Subcutaneous abdominal adipose tissue (tissue), 5 donors: Measurements from ENCODE around the gene C8G.

Source experiments
- H3K27ac ChIP-seq: one replicate; pipeline ENCODE4 v1.7.0; 2013; ENCODE audit warnings: low read depth, mild to moderate bottlenecking, inconsistent platforms, low read length, moderate library complexity
- H3K27me3 ChIP-seq, 5 donors: one replicate each; pipeline ENCODE4 v1.7.0; 2013; ENCODE audit warnings: low read length in 5 of 5, inconsistent platforms in 1 of 5; ENCODE audit not compliant: control insufficient read depth in 5 of 5, insufficient read depth in 4 of 5
- H3K36me3 ChIP-seq, 5 donors: one replicate each; pipeline ENCODE4 v1.7.0; 2013; ENCODE audit warnings: low read length in 5 of 5; ENCODE audit not compliant: control insufficient read depth in 5 of 5, insufficient read depth in 5 of 5
- H3K4me1 ChIP-seq, 5 donors: one replicate each; pipeline ENCODE4 v1.7.0; 2013; ENCODE audit warnings: low read length in 5 of 5, mild to moderate bottlenecking in 3 of 5, moderate library complexity in 1 of 5; ENCODE audit not compliant: control insufficient read depth in 5 of 5, insufficient read depth in 5 of 5
- H3K4me3 ChIP-seq, 5 donors: one replicate each; pipeline ENCODE4 v1.7.0; 2013; ENCODE audit warnings: low read length in 5 of 5, low read depth in 1 of 5
- H3K9ac ChIP-seq, 5 donors: one replicate each; pipeline ENCODE4 v1.7.0; 2013; ENCODE audit warnings: low read length in 5 of 5, mild to moderate bottlenecking in 4 of 5, moderate library complexity in 3 of 5
- H3K9me3 ChIP-seq, 5 donors: one replicate each; pipeline ENCODE4 v1.7.0; 2013; ENCODE audit warnings: low read length in 5 of 5; ENCODE audit not compliant: control insufficient read depth in 5 of 5
- donor health status: healthy.
- donor health status: healthy.
- donor health status: healthy.
- donor health status: healthy.
- donor health status: healthy.

Gene C8G

DNA sequence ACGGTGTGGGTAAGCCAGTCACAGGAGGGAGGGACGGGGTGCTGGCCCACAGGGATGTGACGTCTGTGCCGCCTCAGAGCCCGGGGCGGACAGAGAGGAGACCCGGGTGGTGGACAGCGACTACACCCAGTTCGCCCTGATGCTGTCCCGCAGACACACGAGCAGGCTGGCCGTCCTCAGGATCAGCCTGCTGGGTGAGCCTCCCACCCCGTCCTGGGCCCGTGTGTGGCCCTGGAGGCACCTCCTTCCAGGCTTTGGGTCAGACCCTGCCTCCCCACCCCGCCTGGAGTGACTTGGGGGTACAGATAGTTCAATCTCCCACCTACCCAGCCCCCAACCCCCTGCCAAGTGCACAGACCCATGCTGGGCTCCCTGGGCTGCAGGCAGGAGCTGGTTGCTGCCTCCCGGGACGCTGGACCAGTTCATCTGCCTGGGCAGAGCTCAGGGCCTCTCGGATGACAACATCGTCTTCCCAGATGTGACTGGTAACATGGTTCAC is 8.8 kb downstream of the C8G start:
- Histone ChIP-seq H3K9me3 (peaks cover 0 to 4% (median 0%) of the 10 kb centered on the region in 5 donors), H3K27me3 (peaks cover 0 to 4% (median 0%) of the 10 kb centered on the region in 5 donors), H3K27ac (no peak overlapping the region), H3K4me3 (no peak overlapping the region), H3K4me1 (peaks cover 0 to 17% (median 11%) of the 10 kb centered on the region in 5 donors), H3K9ac (no peak overlapping the region), H3K36me3 (no peaks in the 10 kb centered on the region)

GRCh38 chr9:136954270-136955083 is 9.4 kb downstream of the C8G start:
- H3K27ac ChIP-seq = no peak overlapping the region
- peaks cover 0 to 4% (median 0%) of the 10 kb centered on the region in 5 donors for H3K27me3 ChIP-seq
- H3K4me1 ChIP-seq = peaks cover 0 to 13% (median 10%) of the 10 kb centered on the region in 5 donors
- H3K9me3 ChIP-seq = peaks cover 0 to 4% (median 0%) of the 10 kb centered on the region in 5 donors
- H3K36me3 ChIP-seq = no peaks in the 10 kb centered on the region
- H3K4me3 ChIP-seq = no peak overlapping the region
- H3K9ac ChIP-seq = no peak overlapping the region

- no peak overlapping the region for H3K9ac ChIP-seq
- no peak overlapping the region for H3K4me3 ChIP-seq
- H3K27ac ChIP-seq = no peak overlapping the region
- H3K9me3 ChIP-seq = peaks cover 0 to 4% (median 0%) of the 10 kb centered on the region in 5 donors
- H3K36me3 ChIP-seq = no peaks in the 10 kb centered on the region
- H3K27me3 ChIP-seq = peaks cover 0 to 4% (median 0%) of the 10 kb centered on the region in 5 donors
- H3K4me1 ChIP-seq = peaks cover 0 to 4% (median 3%) of the 10 kb centered on the region in 5 donors
Measured at GRCh38 chr9:136955202-136955942, 10.3 kb downstream of the C8G start.

DNA sequence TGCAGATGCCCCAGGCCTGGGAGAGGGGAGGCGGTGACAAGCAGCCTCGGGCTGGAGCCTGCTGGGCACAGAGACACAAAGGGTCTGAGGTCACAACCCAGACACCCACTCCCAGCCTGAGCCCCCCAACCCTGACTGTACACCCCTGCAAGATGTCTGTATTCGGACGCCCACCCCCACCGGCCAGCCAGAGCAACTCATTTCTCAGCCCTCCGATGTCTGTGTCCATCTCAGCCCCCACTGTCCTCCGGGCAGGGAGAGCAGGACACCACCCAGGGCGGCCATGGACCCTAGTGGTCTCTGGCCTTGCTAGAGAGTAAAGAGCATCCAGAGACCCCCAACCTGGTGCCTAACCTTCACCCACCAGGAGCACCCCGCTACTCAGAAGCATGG is 10.9 kb downstream of the C8G start:
- Histone ChIP-seq H3K27me3 (peaks cover 0 to 4% (median 0%) of the 10 kb centered on the region in 5 donors), H3K9me3 (peaks cover 0 to 4% (median 0%) of the 10 kb centered on the region in 5 donors), H3K4me3 (no peak overlapping the region), H3K9ac (no peak overlapping the region), H3K36me3 (no peaks in the 10 kb centered on the region), H3K27ac (no peak overlapping the region), H3K4me1 (peaks cover 0 to 2% (median 1%) of the 10 kb centered on the region in 5 donors)

DNA sequence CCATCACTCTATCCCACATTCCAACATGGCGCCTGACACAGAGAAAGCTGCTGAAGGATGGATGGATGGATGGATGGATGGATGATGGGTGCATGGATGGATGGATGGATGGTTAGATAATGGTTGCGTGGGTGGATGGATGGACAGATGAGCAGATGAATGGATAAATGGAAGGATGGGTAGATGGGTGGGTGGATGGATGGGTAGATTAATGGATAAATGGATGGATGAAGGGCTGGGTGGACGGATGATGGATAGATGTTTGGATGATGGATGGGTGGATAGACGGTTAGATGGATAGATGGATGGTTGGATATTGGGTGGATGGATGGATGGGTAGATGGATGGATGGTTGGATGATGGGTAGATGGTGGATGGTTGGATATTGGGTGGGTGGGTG is 11.6 kb downstream of the C8G start:
- no peak overlapping the region for H3K27ac ChIP-seq
- peaks cover 0 to 4% (median 0%) of the 10 kb centered on the region in 5 donors for H3K9me3 ChIP-seq
- no peaks in the 10 kb centered on the region for H3K36me3 ChIP-seq
- H3K4me1 ChIP-seq = peaks cover 2 to 9% (median 7%) of the 10 kb centered on the region in 5 donors
- H3K27me3 ChIP-seq = peaks cover 0 to 4% (median 0%) of the 10 kb centered on the region in 5 donors
- no peak overlapping the region for H3K4me3 ChIP-seq
- H3K9ac ChIP-seq = no peak overlapping the region

DNA sequence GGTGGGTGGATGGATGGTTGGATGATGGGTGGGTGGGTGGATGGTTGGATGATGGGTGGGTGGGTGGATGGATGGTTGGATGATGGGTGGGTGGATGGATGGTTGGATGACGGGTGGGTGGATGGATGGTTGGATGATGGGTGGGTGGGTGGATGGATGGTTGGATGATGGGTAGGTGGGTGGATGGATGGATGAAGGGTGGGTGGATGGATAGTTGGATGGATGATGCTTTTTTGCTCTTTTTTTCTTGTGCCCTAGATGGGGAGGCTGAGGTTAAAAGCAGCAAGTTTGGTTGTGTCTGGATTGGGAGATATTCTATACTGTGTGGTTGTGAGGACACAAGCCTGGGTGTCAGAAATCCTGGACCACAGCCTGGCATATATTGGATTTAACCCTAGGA is 12.4 kb downstream of the C8G start:
- Histone ChIP-seq H3K36me3 (no peaks in the 10 kb centered on the region), H3K27ac (no peak overlapping the region), H3K4me3 (no peak overlapping the region), H3K9me3 (peaks cover 0 to 4% (median 0%) of the 10 kb centered on the region in 5 donors), H3K27me3 (peaks cover 0 to 4% (median 0%) of the 10 kb centered on the region in 5 donors), H3K4me1 (peaks cover 2 to 14% (median 9%) of the 10 kb centered on the region in 5 donors), H3K9ac (no peak overlapping the region)

- Histone ChIP-seq H3K4me1 (peaks cover 2 to 15% (median 9%) of the 10 kb centered on the region in 5 donors), H3K27ac (no peak overlapping the region), H3K9me3 (peaks cover 0 to 4% (median 0%) of the 10 kb centered on the region in 5 donors), H3K27me3 (peaks cover 0 to 4% (median 0%) of the 10 kb centered on the region in 5 donors), H3K4me3 (no peak overlapping the region), H3K36me3 (no peaks in the 10 kb centered on the region), H3K9ac (no peak overlapping the region)
Measured at GRCh38 chr9:136957901-136958300, 12.9 kb downstream of the C8G start.

GRCh38 chr9:136958473-136958872 is 13.4 kb downstream of the C8G start:
- Histone ChIP-seq H3K9me3 (peaks cover 0 to 4% (median 0%) of the 10 kb centered on the region in 5 donors), H3K4me1 (peaks cover 2 to 19% (median 9%) of the 10 kb centered on the region in 5 donors), H3K4me3 (no peak overlapping the region), H3K9ac (no peak overlapping the region), H3K27me3 (peaks cover 0 to 4% (median 0%) of the 10 kb centered on the region in 5 donors), H3K27ac (no peak overlapping the region), H3K36me3 (no peaks in the 10 kb centered on the region)

- Histone ChIP-seq H3K27ac (no peak overlapping the region), H3K4me3 (no peak overlapping the region), H3K4me1 (peaks cover 2 to 19% (median 9%) of the 10 kb centered on the region in 5 donors), H3K36me3 (no peaks in the 10 kb centered on the region), H3K9ac (no peak overlapping the region), H3K9me3 (peaks cover 0 to 4% (median 0%) of the 10 kb centered on the region in 5 donors), H3K27me3 (peaks cover 0 to 4% (median 0%) of the 10 kb centered on the region in 5 donors)
Measured at GRCh38 chr9:136958898-136959850, 14.1 kb downstream of the C8G start.
